WERI-Rb-1 (cell line): ENCODE data around the gene FGFR4.

ENCODE experiments used
- DNase-seq: peaks from one replicate; pipeline ENCODE4 v3.0.0-alpha.2; 2020
- H3K27ac ChIP-seq: fragments of 250-450 bp; sonication (Bioruptor Pico); 2 replicates; pipeline ENCODE4 v1.5.1; 2020; ENCODE audit warnings: mild to moderate bottlenecking, moderate library complexity
- H3K27me3 ChIP-seq: fragments of 250-450 bp; sonication (Bioruptor Pico); 2 replicates; pipeline ENCODE4 v1.5.1; 2021; ENCODE audit warnings: mild to moderate bottlenecking, low read depth, moderate library complexity; ENCODE audit not compliant: insufficient read depth, severe bottlenecking
- H3K36me3 ChIP-seq: fragments of 250-450 bp; sonication (Bioruptor Pico); 2 replicates; pipeline ENCODE4 v1.5.1; 2020; ENCODE audit warnings: mild to moderate bottlenecking, moderate library complexity
- H3K4me3 ChIP-seq: 2 replicates; pipeline ENCODE4 v1.5.1; 2011; ENCODE audit warnings: low read depth, mild to moderate bottlenecking, control low read depth, low read length
- H3K9me3 ChIP-seq: fragments of 250-450 bp; sonication (Bioruptor Pico); 2 replicates; pipeline ENCODE4 v1.5.1; 2021; ENCODE audit warnings: mild to moderate bottlenecking, moderate library complexity; ENCODE audit not compliant: severe bottlenecking
- CTCF ChIP-seq: IDR thresholded peaks from 2 replicates; pipeline ENCODE4 v1.5.1; 2011; ENCODE audit warnings: low read depth, mild to moderate bottlenecking, control low read depth, inconsistent platforms, low read length

FGFR4 gene

GRCh38 chr5:177086654-177087397, at the start of gene FGFR4:
Gene FGFR4 (plus strand): TSS chr5:177086915. CDS start chr5:177089603, 2,688 bp downstream.
- no peaks in the 10 kb centered on the region for H3K36me3 ChIP-seq
- TF ChIP-seq CTCF: peak; percentile 70
- peak; percentile 75 for DNase-seq
- peak within 1 kb of the TSS; percentile 46 for H3K27ac ChIP-seq
- H3K9me3 ChIP-seq: no peaks in the 10 kb centered on the region
- peak within 1 kb of the TSS; percentile 60 for H3K4me3 ChIP-seq
- no peaks in the 10 kb centered on the region for H3K27me3 ChIP-seq

- Histone ChIP-seq H3K36me3 (peaks cover 3% of the 10 kb centered on the region), H3K4me3 (no peak overlapping the region), H3K27ac (no peak overlapping the region), H3K27me3 (no peaks in the 10 kb centered on the region), H3K9me3 (no peaks in the 10 kb centered on the region)
- no peak for DNase-seq
- TF ChIP-seq CTCF: no peak
Measured at GRCh38 chr5:177036921-177037320, 49.8 kb upstream of the FGFR4 start.

GRCh38 chr5:177040814-177041420, 45.8 kb upstream of the FGFR4 start:
- Histone ChIP-seq H3K36me3 (peaks cover 5% of the 10 kb centered on the region), H3K4me3 (no peak overlapping the region), H3K27ac (no peak overlapping the region), H3K9me3 (no peaks in the 10 kb centered on the region), H3K27me3 (no peaks in the 10 kb centered on the region)
- TF ChIP-seq CTCF: no peak
- DNase-seq: no peak

GRCh38 chr5:177041936-177042335, 44.8 kb upstream of the FGFR4 start:
- Histone ChIP-seq H3K9me3 (no peaks in the 10 kb centered on the region), H3K27ac (no peak overlapping the region), H3K36me3 (peaks cover 5% of the 10 kb centered on the region), H3K4me3 (no peak overlapping the region), H3K27me3 (no peaks in the 10 kb centered on the region)
- no peak for TF ChIP-seq CTCF
- DNase-seq: no peak

- H3K27me3 ChIP-seq: no peaks in the 10 kb centered on the region
- no peak for DNase-seq
- no peaks in the 10 kb centered on the region for H3K9me3 ChIP-seq
- H3K36me3 ChIP-seq: peaks cover 5% of the 10 kb centered on the region
- no peak overlapping the region for H3K4me3 ChIP-seq
- H3K27ac ChIP-seq: no peak overlapping the region
- no peak for TF ChIP-seq CTCF
Measured at GRCh38 chr5:177043114-177043513, 43.6 kb upstream of the FGFR4 start.
